GM18520 (cell line): ENCODE measurements around the gene UNC50.
"Not testable (repeated sequence)": the region's sequence is repeated elsewhere in the genome, so short reads cannot be mapped to it uniquely, and the experiment has no call there.

Experiments
- ATAC-seq: cut with Tn5 transposase; IDR thresholded peaks from one replicate; pipeline ENCODE4 v1.9.1; 2021; ENCODE audit not compliant: unreplicated experiment

UNC50 gene

GRCh38 chr2:98607741-98608115 lies 661 bp upstream of the UNC50 start:
- ATAC-seq = no peak

- ATAC-seq = no peak
Observed at GRCh38 chr2:98608962-98609604, 694 bp downstream of the UNC50 start.

- ATAC-seq = no peak
Observed at GRCh38 chr2:98614024-98614739, 5.8 kb downstream of the UNC50 start.

DNA sequence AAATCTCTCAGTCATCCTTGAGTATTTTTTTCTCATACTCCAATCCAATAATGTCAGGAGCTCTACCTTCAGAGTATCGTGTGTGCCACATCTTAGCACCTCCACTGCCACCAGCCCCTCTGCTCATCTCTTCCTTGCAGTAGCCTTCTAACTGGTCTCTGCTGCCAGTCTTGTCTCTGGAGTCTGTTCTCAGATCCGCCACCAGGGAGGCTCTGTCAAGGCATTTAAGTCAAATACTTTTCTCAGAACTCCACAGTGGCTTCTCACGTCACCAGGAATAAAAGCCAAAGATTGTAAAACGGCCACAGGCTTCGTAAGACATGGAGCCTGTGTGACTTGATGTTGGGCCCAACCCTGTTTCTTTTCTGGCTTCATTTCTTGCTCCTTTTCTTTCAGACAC lies 7.1 kb downstream of the UNC50 start:
- no peak for ATAC-seq

- ATAC-seq = no peak
Observed at GRCh38 chr2:98617149-98617548, 8.8 kb downstream of the UNC50 start.

DNA sequence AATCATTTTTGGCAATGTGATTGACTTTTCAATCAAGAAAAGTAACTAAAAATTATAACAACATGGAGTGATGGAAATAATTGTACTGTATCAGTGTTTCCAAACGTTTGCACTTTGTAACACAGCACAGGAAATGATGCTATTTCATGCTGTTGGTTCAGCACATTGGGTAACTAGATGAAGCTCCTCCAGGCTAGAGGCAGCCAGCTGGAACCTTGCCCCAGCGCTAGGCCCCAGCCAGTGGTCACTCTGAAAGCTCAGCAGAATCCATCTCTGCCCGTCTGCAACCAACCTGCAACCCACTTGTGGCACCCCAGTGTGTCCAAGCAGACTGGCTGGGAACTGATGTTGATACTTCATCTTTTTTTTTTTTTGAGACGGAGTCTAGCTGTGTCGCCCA lies 15.3 kb downstream of the UNC50 start:
- no peak for ATAC-seq

- no peak for ATAC-seq
Observed at GRCh38 chr2:98632351-98632750, 24.0 kb downstream of the UNC50 start.

DNA sequence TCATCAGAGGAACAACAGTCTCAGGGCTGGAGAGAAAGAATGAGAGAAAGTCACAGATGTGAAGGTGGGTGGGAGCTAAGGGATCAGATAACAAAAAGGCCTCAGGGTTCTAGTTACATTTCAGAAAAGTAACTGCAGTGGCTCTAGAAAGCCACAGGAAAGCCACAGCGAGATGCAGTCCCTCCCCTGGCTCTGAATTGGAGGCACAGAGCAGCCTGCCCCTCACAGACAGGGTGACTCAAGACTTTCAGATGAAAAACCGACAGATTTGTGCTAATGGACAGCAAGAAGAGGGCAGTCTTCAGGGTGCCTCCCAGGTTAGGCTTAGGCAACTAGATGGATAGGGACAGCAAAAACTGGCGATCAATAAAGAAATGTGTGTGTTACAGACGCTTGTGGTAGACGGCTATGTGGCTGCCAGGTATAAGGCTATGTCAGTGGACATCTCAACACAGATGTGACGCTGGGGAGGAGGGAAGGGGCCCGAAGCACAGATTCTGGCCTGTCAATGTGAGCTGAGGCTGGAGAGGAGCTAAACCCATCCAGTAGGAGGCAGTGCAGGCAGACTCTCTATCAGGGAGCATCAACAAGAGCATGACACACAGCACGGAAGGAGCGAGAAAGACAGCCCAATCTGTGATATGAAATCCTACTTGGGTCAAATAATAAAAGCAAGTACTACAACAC lies 26.2 kb downstream of the UNC50 start:
- no peak for ATAC-seq

GRCh38 chr2:98637401-98638147 lies 29.2 kb downstream of the UNC50 start:
- peak; percentile 68 for ATAC-seq

DNA sequence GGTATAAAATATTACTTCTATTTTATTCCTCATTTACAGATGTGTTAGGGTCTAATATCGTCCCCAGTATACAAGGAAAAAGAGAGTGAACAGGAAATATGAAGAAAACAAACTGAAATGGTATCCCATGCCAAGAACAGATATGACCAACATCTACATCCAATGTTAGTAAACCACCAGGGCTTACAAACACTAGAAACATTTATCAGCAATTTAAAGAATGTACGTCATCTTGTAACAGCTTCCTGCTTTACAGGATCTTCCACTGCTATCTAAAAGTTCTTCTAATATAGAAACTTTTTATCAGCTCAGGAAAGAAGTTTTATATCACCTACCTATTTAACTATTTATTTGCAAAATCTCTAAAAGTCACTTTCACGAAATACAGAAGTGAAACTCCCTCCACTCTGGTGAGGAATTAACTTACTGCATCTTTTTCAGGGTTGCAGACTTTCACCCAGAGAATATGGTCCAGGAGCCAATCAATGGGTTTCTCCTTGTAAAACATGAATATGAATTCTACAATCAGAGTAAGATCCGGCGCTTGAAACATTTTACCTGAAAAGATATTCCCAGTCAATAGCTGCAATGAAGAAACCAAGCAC lies 35.2 kb downstream of the UNC50 start:
- no peak for ATAC-seq

- no peak for ATAC-seq
Observed at GRCh38 chr2:98647636-98648035, 39.2 kb downstream of the UNC50 start.

- ATAC-seq = no peak
Observed at GRCh38 chr2:98648451-98648850, 40.1 kb downstream of the UNC50 start.

- no peak for ATAC-seq
Observed at GRCh38 chr2:98649135-98649991, 41.0 kb downstream of the UNC50 start.

- ATAC-seq = no peak
Observed at GRCh38 chr2:98649992-98650375, 41.6 kb downstream of the UNC50 start.

DNA sequence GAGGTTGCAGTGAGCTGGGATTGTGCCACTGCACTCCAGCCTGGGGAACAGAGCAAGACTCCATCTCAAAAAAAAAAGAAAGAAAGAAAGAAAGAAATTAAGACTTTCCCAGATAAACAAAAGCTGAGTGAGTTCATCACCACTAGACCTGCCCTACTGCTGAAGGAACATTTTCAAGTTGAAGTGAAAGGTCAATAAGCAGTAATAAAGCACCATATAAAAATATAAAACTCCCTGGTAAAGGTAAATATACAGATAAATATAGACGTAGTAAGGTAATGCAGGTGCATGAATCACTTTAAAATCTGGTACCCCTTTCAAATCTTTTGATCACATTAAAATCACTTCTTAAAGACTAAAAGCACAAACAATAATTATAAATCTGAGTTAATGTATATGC lies 42.6 kb downstream of the UNC50 start:
- ATAC-seq = no peak

DNA sequence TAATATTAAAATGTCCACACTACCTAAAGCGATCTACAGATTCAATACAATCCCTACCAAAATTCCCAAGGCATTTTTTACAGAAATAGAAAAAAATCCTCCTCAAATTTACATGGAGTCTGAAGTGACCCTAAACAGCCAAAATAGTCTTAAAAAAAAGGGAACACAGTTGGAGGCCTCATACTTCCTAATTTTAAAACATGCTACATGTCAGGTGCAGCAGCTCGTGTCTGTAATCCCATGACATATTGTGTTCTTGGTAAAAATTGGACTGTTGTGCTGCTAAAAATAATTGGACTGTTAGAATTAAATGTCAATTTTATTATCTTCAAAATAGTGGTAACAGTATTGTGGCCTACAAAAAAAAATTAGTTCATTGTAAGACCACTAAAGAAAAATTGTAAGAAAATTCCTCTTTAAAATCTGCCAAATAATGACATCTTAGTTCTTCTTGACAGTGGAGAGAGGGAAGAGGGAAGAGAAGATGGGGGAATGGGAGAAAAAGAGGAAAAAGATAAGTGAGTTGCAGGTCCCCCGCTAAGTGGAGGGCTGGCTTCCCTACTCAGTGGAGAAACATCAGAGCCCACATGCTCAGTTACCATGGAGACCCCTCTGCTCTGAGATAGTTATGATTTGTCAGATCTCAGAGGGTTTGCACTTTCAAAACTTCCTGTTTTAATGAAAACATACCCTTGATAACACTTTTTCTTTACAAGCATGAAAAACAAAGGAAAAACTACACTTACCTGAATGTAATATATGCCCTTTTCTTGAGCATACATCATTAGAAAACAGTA lies 46.5 kb downstream of the UNC50 start:
- no peak for ATAC-seq

GRCh38 chr2:98656800-98657199 lies 48.4 kb downstream of the UNC50 start:
- no peak for ATAC-seq

- ATAC-seq = no peak
Observed at GRCh38 chr2:98658816-98659490, 50.6 kb downstream of the UNC50 start.

DNA sequence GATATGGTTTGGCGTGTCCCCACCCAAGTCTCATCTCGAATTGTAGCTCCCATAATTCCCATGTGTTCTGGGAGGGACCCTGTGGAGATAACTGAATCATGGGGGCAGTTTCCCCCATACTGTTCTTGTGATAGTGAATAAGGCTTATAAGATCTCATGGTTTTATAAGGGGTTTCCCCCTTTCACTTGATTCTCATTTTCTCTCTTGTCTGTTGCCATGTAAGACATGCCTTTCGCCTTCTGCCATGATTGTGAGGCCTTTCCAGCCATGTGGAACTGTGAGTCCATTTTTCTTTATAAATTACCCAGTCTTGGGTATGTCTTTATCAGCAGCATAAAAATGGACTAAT lies 51.1 kb downstream of the UNC50 start:
- not testable (repeated sequence) for ATAC-seq
